Stomach (tissue), 4 donors: ENCODE data around the gene DDX43.

Source experiments
- EP300 ChIP-seq: sonication (generic); formaldehyde crosslinking; IDR thresholded peaks from one replicate; pipeline ENCODE4 v1.6.1; 2017; ENCODE audit warnings: antibody characterized with exemption
- TF ChIP-seq, protein P1 (sequence below), 7 experiments: fragments of 450-650 bp in 4 of 7; fragments of 200-600 bp in 3 of 7; sonication (generic) in 3 of 7; IDR thresholded peaks; one replicate each; pipeline ENCODE4 v1.5.1; 2016 to 2019; ENCODE audit warnings: antibody characterized with exemption in 7 of 7, control low read depth in 2 of 7, mild to moderate bottlenecking in 1 of 7

DNA sequence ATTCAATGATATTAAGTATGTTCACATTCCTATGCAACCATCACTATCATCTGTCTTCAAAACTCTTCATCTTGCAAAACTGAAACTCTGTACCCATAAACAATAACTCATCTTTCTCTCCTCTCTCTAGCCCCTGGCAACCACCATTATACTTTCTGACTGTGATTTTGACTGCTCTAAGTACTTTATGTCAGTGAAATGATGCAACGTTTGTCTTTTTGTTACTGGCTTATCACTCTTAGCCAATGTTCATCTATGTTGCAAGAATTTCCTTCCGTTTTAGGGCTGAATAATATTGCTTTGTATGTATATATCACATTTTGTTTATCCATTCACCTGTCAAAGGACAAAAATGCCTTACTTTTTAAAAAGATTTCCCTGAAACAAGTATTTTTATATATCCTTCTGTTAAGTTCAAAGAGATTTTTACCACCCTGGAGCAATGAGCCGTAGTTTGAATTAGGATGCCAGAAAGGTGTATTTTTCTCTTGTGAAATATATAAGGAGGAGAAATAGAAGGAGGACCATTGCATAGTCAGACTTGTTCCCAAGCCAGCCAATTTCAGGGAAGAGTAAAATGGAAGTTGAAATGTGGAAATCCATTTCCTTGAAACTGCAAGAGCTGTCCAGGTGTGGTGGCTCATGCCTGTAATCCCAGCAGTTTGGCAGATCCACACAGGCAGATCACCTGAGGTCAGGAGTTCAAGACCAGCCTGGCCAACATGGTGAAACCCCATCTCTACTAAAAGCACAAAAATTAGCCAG, 61.4 kb downstream of the DDX43 start:
- TF ChIP-seq, protein P1, sequence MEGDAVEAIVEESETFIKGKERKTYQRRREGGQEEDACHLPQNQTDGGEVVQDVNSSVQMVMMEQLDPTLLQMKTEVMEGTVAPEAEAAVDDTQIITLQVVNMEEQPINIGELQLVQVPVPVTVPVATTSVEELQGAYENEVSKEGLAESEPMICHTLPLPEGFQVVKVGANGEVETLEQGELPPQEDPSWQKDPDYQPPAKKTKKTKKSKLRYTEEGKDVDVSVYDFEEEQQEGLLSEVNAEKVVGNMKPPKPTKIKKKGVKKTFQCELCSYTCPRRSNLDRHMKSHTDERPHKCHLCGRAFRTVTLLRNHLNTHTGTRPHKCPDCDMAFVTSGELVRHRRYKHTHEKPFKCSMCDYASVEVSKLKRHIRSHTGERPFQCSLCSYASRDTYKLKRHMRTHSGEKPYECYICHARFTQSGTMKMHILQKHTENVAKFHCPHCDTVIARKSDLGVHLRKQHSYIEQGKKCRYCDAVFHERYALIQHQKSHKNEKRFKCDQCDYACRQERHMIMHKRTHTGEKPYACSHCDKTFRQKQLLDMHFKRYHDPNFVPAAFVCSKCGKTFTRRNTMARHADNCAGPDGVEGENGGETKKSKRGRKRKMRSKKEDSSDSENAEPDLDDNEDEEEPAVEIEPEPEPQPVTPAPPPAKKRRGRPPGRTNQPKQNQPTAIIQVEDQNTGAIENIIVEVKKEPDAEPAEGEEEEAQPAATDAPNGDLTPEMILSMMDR (IDR thresholded peaks at IDR 0.05), result no peak
- no peak for TF ChIP-seq EP300
